ENCODE measurements around the gene SCRN2. TPM values are rescaled to one million over a fixed set of nuclear protein-coding genes. Genes with fewer than 3 reads are reported as not detected.
A peak's percentile ranks its signal among the peaks of the same experiment; 100 is the strongest.

The SCRN2 gene
- total RNA-seq, 2 experiments from 2014 or later, result 24.1 to 24.8 TPM

DNA sequence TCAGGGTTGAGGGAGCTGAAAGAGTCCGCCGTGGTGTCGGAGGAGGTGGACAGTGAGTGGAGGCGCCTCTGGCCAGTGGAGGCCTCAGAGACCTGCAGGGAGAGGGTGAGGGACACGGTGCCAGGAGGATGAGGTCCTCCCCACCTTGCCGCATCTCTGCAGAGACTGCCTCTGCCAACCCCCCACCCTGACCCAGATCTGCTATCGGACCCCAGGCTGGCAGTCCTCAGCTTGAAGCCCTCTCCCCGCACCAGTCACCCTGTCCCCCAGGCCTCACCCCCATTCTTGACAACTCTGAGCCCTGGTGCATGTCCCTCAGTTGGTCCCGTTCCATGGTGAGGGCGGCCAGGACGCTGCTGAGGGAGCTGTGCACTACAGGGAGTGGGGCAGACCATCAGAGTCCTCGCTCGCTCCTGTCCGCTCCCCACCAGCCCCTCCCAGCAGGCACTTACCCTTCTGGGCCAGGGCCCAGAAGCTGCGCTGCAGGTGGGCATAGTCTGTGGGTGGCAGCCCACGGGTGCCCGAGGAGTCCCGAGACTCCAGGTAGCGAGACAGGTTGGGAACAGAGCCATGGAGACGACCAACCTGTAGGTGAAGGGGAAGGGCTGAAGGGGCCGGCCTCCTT lies 24.9 kb downstream of the SCRN2 start:
- H3K27me3 Mint-ChIP-seq (ENCODE audit: low read depth), result no peaks in the 10 kb centered on the region
- POLR2A ChIA-PET, result no interaction called here
- no peak overlapping the region for H3K4me3 Mint-ChIP-seq
- DNase-seq, result no peak
- CTCF ChIA-PET, result no interaction called here
- no peaks in the 10 kb centered on the region for H3K9me3 Mint-ChIP-seq (ENCODE audit: insufficient read depth)
- peaks cover 16% of the 10 kb centered on the region for H3K4me1 Mint-ChIP-seq (ENCODE audit: low read depth)
- no peak for ATAC-seq
- no peak overlapping the region for H3K27ac Mint-ChIP-seq
- H3K36me3 Mint-ChIP-seq (ENCODE audit: low read depth), result peaks cover 42% of the 10 kb centered on the region

DNA sequence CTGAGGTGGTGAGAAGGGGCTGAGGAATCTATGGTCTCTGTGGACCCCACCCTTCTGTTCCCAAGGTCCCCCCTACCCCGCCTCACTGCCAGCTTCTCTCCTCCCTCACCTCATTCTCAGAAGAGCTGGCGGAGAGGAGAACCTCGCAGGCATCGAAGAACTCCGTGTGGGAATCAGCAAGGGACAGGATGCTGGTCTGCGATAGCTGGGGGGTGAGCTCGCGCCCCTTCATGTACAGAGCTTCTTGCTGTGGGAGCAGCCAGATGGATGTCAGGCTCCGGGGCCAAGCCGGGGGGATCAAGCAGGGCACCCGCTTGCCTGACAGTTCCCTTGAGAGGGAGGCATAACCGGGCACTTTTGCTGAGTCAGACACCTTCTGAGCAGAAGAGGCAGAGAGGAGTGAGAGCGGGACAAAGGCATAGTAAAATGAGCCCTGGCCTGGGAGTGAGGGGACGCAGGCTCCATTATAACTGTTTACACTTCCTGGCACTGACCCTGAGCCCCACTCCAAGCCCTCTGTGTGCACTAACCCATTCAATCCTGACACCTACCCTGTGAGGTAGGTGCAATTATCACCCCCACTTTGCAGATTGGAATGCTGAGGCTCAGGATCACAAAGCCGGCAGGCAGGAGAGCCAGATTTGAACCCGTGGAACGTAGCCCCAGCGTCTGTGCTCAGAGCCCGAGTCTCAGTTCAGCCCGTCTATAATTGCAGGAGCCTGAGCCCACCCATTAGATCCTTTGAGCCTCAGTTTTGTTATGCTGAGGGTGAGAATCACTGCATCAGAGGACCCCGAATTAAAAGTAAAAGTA lies 25.8 kb downstream of the SCRN2 start:
- Mint-ChIP-seq H3K4me3 (no peak overlapping the region), H3K4me1 (ENCODE audit: low read depth) (peaks cover 8% of the 10 kb centered on the region), H3K9me3 (ENCODE audit: insufficient read depth) (no peaks in the 10 kb centered on the region), H3K36me3 (ENCODE audit: low read depth) (peaks cover 45% of the 10 kb centered on the region), H3K27me3 (ENCODE audit: low read depth) (no peaks in the 10 kb centered on the region), H3K27ac (no peak overlapping the region)
- DNase-seq, result no peak
- ChIA-PET POLR2A (no interaction called here), CTCF (no interaction called here)
- no peak for ATAC-seq

DNA sequence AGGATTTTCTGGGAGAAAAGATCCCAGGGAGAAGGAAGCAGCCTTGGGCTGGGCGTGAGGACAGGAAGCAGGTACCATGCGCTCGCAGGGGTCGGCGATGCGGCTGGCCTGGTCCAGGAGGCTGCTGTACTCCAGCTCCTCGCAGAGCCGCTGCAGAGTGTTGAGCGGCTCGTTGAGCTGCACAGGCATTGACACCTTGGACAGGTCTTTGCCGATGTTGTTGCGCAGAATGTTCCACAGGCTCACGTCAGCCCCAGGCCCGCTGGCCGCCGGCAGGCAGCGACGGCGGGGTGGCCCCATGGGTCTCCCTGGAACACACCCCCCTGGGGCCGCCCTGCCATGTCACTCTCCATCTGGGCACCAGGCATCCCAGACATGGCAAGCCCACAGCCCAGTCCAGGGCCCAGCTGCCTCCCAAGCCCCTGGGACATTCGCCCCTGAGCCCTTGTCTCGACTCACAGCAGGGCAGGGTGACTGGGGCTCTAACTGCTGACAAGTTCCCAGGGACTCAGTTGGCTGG lies 27.5 kb downstream of the SCRN2 start:
- H3K4me3 Mint-ChIP-seq, result no peak overlapping the region
- no peaks in the 10 kb centered on the region for H3K9me3 Mint-ChIP-seq (ENCODE audit: insufficient read depth)
- H3K4me1 Mint-ChIP-seq (ENCODE audit: low read depth), result peaks cover 5% of the 10 kb centered on the region
- peaks cover 47% of the 10 kb centered on the region for H3K36me3 Mint-ChIP-seq (ENCODE audit: low read depth)
- DNase-seq (no peak), ATAC-seq (no peak)
- no peaks in the 10 kb centered on the region for H3K27me3 Mint-ChIP-seq (ENCODE audit: low read depth)
- no peak overlapping the region for H3K27ac Mint-ChIP-seq
- POLR2A ChIA-PET, result no interaction called here
- CTCF ChIA-PET, result no interaction called here

DNA sequence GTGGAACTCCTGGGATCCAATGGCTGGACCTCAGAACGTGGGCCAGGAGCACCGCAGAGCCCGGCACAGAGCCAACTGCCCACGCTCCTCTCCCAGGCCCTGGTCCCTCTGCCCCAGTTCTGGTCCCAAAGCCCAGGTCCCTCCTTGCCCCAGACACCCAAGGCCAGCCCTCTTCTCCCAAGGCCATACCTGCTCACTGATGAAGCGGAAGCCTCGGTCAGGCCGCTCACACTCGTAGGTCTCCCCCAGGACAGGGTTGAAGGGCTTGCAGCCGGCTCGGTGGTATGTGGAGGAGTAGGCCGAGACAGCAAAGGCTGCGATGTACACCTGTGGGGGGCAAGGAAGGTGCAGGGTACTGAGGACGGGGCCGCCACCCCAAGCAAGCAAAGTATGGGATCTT lies 28.0 kb downstream of the SCRN2 start:
- CTCF ChIA-PET, result no interaction called here
- DNase-seq (no peak), ATAC-seq (no peak)
- Mint-ChIP-seq H3K36me3 (ENCODE audit: low read depth) (peaks cover 49% of the 10 kb centered on the region), H3K4me3 (no peak overlapping the region), H3K27ac (no peak overlapping the region), H3K9me3 (ENCODE audit: insufficient read depth) (no peaks in the 10 kb centered on the region), H3K4me1 (ENCODE audit: low read depth) (peaks cover 5% of the 10 kb centered on the region), H3K27me3 (ENCODE audit: low read depth) (no peaks in the 10 kb centered on the region)
- POLR2A ChIA-PET, result interaction anchor here (0.6 kb wide), 1 partner anchor 110 kb away, joined by 3 read pairs; no protein-coding TSS in a partner anchor

DNA sequence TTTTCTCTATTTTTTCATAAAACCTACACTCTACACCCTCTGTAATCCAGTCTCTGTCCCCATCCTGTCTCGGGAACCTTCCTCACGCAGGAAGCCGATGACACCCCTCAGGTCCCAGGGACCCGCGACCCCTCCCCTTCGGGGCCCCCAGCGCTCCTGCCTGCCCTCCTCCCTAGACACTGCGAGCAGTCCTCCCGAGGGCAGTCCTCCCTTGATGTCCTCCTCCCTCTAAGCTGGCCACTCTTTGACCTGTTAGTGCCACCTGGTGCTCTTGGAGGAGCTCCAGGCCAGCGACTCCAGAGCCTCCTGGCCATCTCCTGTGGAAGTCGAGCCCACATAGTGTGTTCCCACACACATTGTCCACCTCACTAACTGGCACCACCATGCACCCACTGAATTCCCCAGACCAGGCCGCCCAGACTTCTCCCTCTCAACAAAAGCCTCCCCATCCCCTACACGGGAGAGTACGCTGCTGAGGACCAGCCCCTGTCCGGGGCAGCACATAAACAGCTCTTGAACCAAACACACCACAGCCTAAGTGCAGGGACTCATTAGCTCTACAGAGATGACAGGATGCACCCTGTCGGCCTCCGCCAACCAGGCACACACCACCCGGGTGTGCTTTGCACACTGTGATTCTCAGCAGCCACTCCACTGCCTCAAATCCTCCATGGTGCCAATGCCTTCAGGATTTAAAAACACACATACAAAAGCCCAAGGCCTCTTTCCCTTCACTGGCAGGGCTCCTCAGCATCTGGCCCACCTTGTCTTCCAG lies 28.7 kb downstream of the SCRN2 start:
- ChIA-PET POLR2A (interaction anchor here (0.6 kb wide), 1 partner anchor 109 kb away, joined by 3 read pairs; no protein-coding TSS in a partner anchor), CTCF (no interaction called here)
- Mint-ChIP-seq H3K9me3 (ENCODE audit: insufficient read depth) (no peaks in the 10 kb centered on the region), H3K4me1 (ENCODE audit: low read depth) (peaks cover 5% of the 10 kb centered on the region), H3K27me3 (ENCODE audit: low read depth) (no peaks in the 10 kb centered on the region), H3K4me3 (no peak overlapping the region), H3K27ac (peak overlapping the region; percentile 17), H3K36me3 (ENCODE audit: low read depth) (peaks cover 50% of the 10 kb centered on the region)
- no peak for DNase-seq
- no peak for ATAC-seq

DNA sequence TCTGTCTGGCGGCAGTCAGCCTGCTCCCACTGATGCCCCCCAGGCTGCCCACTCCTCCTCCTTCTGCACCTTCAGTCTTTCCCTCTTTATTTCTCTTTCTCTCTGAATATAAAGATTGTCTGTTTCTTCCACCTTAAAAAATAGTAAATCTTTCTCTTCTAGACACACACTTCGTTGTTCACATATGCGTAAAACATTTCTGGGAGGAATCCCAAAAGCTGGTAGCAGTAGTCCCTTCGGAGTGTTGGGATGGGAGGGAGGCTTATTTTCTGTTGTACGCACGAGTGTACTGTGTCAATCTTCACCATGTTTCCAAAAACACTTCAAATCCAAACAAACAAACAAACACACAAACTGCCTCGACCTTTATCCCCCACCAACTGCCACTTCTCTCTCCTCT lies 29.4 kb downstream of the SCRN2 start:
- no peaks in the 10 kb centered on the region for H3K27me3 Mint-ChIP-seq (ENCODE audit: low read depth)
- H3K27ac Mint-ChIP-seq, result no peak overlapping the region
- no peak for DNase-seq
- POLR2A ChIA-PET, result no interaction called here
- peaks cover 5% of the 10 kb centered on the region for H3K4me1 Mint-ChIP-seq (ENCODE audit: low read depth)
- H3K9me3 Mint-ChIP-seq (ENCODE audit: insufficient read depth), result no peaks in the 10 kb centered on the region
- CTCF ChIA-PET, result no interaction called here
- H3K36me3 Mint-ChIP-seq (ENCODE audit: low read depth), result peaks cover 51% of the 10 kb centered on the region
- no peak overlapping the region for H3K4me3 Mint-ChIP-seq
- no peak for ATAC-seq

DNA sequence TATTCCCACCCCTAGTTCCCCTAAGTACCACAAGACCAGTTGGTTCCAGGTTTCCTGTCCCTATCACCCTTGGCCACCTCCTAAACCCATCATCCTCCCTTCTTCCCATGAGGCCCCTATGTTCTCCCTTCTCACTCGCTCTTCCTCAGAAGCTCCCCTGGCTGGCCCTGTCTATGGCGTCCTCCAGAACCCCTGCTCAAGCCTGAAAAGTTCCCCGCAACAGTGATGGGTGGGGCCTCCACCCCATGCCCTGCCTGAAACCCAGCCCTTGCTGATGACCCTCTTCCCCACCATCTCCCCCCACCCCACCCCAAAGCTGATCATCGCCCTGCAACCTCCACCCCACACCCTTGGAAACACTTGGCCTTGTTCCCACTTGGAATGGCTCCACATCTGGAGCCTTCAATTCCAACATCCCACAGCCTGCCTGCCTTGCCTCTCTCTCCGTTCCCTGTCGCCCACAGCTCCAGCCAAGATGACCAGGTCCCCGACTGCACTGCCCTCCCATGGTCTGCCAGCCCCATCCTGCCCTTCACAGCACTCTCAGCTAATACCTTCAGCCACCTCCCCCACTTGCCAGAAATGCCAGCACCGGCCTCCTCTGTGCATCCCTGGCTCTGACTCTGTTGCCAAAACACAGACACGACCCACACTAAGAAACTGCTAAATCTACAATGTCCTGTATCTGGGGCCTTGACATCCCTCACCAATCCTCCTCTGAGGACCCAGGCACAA lies 30.0 kb downstream of the SCRN2 start:
- POLR2A ChIA-PET, result interaction anchor here (1.4 kb wide), 1 partner anchor 11 kb away, joined by 4 read pairs; the partner anchor contains the start of gene OSBPL7
- Mint-ChIP-seq H3K9me3 (ENCODE audit: insufficient read depth) (no peaks in the 10 kb centered on the region), H3K27me3 (ENCODE audit: low read depth) (no peaks in the 10 kb centered on the region), H3K4me1 (ENCODE audit: low read depth) (peaks cover 5% of the 10 kb centered on the region), H3K4me3 (no peak overlapping the region), H3K27ac (no peak overlapping the region), H3K36me3 (ENCODE audit: low read depth) (peaks cover 51% of the 10 kb centered on the region)
- no peak for DNase-seq
- ATAC-seq, result no peak
- CTCF ChIA-PET, result interaction anchor here (1.1 kb wide), 1 partner anchor 21 kb away, joined by 3 read pairs; no protein-coding TSS in a partner anchor

DNA sequence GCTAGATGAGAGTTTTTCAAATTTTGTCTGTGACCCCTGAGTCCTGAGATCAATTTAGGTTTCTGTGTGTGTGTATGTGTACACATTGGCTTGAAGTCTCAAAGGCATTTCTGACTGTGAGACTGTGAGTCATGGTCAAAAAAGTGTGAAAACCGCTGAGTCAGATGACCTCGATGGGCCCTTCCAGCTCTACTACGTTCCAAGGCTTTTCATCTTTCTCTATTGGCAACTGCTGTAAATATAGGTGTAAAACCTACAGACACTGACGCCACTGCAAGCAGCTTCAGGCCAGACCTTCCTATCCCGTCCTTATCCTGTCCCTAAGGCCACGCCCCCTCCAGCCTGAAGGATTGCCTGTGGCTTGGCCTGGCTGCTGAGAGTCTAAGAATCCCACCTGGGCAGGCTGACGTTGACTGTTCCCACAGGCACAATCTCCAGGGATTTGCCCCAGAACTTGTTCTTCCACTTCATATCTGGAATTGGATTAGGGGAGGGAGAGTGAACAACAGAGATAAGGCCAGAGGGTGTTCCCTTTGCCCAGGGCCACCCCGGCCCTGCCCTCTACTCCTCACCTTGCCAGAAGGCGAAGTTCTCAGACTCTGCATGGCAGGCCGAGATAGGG lies 30.8 kb downstream of the SCRN2 start:
- H3K9me3 Mint-ChIP-seq (ENCODE audit: insufficient read depth), result no peaks in the 10 kb centered on the region
- ChIA-PET CTCF (interaction anchor here (0.7 to 1.1 kb wide), 3 partner anchors 11 to 111 kb away, joined by 3 read pairs; partner anchors contain the start of gene OSBPL7), POLR2A (interaction anchor here (1.4 kb wide), 1 partner anchor 11 kb away, joined by 4 read pairs; the partner anchor contains the start of gene OSBPL7)
- H3K36me3 Mint-ChIP-seq (ENCODE audit: low read depth), result peaks cover 45% of the 10 kb centered on the region
- H3K4me3 Mint-ChIP-seq, result no peak overlapping the region
- peak; percentile 32 for ATAC-seq
- DNase-seq, result no peak
- H3K27me3 Mint-ChIP-seq (ENCODE audit: low read depth), result no peaks in the 10 kb centered on the region
- peaks cover 5% of the 10 kb centered on the region for H3K4me1 Mint-ChIP-seq (ENCODE audit: low read depth)
- H3K27ac Mint-ChIP-seq, result no peak overlapping the region

DNA sequence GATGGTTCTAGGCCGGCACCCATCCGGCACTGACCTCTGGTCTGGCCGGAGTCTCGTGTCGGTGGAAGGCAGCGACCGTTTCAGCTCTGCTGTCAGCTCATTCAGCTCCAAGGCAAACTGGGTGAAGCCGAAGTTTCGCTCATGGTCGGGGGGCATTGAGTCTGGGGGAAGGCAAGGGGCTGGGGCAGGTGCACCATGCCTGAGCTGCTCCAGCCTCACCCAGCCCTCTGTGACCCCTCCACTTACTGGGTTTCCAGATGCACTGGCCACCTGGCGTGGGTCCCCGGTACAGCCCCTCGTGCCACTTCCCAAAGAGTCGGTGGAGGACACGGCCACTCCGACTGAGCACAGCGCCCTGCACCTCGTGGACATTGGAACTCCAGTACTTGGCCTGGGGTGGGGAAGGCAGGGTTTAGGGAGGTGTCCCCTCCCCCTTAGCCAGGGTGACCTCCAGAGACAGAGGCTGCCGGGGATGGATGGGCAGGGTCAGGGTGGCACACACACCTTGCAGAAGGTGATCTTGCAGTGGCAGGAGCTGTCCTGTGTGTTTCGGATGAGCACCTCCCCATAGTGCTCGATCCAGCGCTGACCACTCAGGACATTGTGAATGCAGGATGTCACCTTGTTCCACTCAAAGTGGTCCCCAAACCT lies 32.1 kb downstream of the SCRN2 start:
- Mint-ChIP-seq H3K4me1 (ENCODE audit: low read depth) (peaks cover 5% of the 10 kb centered on the region), H3K27ac (no peak overlapping the region), H3K27me3 (ENCODE audit: low read depth) (peaks cover 2% of the 10 kb centered on the region), H3K4me3 (no peak overlapping the region), H3K9me3 (ENCODE audit: insufficient read depth) (no peaks in the 10 kb centered on the region), H3K36me3 (ENCODE audit: low read depth) (peaks cover 40% of the 10 kb centered on the region)
- ATAC-seq (no peak), DNase-seq (no peak)
- ChIA-PET POLR2A (interaction anchor here (1.0 kb wide), 1 partner anchor 145 kb away, joined by 3 read pairs; no protein-coding TSS in a partner anchor), CTCF (no interaction called here)

DNA sequence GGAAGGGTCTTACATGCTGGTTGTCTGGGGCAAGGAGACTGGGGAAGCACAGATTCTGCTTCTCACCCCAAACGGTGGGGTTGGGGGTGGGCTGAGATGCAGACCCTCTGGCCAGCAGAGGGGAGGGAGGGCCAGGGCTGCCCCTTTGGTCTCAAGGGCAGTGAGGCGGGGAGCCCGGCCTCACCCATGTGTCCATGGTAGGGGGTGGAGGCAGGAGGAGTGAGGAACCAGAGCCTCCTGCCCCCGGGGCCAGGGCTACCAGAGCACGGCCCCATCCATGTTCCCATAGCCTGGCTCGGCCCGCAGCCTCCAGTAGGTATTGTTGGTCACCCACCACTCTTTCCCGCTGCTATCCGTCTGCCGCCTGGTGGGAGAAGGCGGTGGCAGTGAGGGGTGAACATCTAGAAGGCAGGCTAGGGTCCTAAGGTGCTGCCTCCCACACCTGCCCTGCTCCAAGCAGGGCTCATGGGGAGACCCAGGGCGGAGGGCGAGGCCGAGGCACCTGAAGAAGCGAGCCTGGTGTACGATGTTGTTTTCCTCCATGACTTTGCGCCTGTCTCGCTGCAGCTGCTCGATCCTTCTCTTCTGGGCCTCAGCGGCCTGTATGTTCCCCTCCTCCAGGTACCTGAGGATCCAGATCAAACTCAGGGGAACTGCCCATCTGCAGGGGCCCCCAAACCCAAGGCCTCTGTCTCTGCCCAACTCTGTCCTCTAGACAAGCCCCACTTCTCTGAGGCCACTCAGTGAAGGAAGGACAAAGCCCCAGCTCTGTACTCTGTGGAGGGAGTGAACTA lies 32.8 kb downstream of the SCRN2 start:
- peaks cover 5% of the 10 kb centered on the region for H3K4me1 Mint-ChIP-seq (ENCODE audit: low read depth)
- peaks cover 2% of the 10 kb centered on the region for H3K27me3 Mint-ChIP-seq (ENCODE audit: low read depth)
- H3K9me3 Mint-ChIP-seq (ENCODE audit: insufficient read depth), result no peaks in the 10 kb centered on the region
- H3K27ac Mint-ChIP-seq, result peak overlapping the region; percentile 59
- no peak overlapping the region for H3K4me3 Mint-ChIP-seq
- DNase-seq (no peak), ATAC-seq (no peak)
- H3K36me3 Mint-ChIP-seq (ENCODE audit: low read depth), result peaks cover 40% of the 10 kb centered on the region
- POLR2A ChIA-PET, result interaction anchor here (1.0 kb wide), 1 partner anchor 145 kb away, joined by 3 read pairs; no protein-coding TSS in a partner anchor
- CTCF ChIA-PET, result no interaction called here
